Suppressor macrophage (primary cell): Measurements from ENCODE around the gene XPR1.

Experiments used
- DNase-seq, 4 experiments: peaks; one replicate each; pipeline ENCODE4 v3.0.0-alpha.2; 2020 to 2022

XPR1 gene

DNA sequence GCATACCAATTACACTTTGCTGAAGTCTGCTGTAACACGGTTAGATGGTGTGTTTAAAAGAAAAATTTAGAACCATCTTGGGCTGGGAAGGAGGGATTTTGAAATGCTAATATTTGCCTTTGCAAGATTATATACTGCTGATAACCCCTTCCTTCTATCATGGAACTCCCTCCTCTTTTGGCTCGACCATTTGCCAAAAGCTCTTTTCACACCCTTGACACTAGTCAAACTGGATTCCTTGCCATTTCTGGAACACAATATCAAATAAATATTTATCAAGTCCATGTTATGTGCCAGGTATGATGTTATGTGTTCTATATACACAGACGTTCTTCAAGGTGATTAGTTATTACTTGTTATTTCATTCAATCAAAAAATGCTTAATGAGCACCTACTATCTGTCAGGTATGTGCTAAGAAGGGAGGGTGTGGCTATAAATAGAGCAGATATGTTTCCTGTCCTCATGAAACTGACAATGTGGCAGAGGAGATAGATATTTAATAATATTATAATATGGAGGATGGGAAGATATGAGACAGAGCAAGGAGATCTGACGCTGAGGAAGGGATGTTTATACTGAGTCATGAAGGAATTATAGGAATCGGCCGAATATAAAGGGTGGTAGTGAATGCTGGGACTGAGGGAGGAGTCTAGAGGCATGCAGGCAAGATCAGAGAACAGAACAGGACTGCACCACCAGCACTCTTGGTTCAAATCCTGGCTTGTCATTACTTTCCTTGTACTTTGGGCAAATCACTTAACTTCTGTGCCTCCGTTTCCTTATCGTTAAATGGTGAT, 16.1 kb upstream of the XPR1 start:
- DNase-seq, result no peak

DNA sequence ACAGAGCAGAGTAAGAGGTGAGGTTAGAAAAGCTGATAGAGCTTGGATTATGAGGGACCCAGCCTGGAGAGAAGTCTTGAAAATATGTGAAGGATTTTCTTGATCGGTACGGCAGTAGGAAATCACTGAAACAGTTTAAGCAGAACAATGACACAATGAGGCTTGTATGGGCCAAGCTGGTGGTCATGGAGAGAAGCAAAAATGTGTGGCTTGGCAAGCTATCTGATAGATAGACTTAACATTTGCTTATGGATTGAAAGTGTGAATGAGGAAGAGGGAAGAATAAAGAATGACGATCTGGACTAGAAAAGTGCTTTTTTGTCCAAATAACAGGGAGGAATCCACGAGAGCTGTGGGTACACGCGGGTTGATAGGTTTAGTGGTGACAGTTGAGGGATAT, 15.4 kb upstream of the XPR1 start:
- no peak for DNase-seq

DNA sequence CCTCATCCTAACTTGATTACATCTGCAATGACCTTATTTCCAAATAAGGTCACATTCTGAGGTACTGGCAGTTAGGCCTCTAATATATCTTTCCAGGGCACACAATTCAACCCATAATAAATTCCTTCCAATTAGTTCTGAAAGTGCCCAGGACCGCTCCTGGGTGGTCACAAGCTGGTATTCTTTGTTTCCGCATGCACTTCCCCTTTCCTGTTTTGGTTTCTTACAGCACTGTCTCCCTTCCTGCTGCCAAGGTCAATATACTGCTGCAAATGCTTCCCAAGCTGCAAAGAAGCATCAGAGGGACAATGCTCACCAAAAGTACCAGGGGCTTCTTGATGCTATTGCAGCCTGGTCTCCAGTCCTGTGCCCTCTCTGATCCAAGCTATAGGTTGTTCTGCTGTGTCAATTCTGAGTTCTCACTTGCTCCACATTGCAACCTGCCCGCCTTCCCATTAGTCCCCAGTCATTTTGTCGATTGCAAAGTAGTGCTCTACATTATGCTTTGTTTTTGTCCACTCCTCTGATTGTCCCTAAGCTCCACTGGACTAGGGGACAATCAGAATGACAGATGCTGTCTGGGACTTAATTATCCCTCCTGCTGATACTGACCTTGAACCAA, 13.9 kb upstream of the XPR1 start:
- peak; percentile 19 to 55 (median 46) for DNase-seq

DNA sequence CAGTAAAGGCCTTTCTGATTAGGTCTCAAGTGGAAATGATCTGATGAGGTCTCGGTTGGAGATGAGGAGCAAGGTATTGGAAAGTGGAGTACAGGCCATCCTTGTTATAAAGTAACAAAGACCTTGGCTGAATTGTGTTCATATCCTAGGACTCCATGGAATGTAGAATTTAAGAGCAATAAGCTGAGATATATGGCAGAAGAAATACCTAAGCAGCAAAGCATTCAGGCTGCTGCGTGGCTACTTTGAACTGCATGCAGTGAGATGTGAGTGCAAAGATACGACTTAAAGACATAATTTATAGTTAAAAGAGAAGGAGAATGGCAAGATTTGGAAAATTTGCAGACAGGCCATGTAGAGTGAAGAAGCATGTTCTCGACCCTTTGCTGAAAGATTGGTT, 11.2 kb upstream of the XPR1 start:
- DNase-seq, result no peak

DNA sequence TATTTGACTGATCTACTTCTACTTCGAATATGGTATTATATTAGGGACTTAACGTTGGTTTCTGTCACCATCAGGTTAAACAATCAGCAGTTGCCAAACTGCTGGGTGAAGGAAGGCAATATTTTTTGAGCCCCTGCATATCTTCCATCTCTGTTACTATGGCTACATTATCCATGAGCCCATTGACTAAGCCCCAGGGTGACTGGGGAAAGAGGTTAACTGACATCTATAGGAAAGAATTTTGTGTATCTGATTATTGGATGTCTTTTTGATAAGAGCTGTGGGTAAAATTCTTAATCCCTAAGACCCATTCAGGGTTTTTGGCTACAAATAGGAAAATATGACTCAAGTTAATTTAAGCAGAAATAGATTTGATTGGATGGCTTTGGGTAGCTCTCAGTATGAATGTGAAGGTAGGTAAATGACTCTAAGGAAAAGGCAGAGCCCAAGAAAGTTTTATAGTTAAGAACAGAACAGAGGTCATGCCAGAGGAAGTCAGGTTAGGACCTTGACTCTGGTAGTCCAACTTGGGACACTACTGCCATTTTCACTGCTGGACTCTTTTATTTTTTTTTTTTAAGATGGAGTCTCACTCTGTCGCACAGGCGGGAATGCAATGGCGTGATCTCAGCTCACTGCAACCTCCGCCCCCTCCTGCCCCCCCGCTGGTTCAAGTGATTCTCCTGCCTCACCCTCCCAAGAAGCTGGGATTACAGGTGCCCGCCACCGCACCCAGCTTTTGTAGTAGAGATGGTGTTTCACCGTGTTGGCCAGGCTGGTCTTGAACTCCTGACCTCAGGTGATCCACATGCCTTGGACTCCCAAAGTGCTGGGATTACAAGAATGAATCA, 8.9 kb upstream of the XPR1 start:
- DNase-seq, result no peak

DNA sequence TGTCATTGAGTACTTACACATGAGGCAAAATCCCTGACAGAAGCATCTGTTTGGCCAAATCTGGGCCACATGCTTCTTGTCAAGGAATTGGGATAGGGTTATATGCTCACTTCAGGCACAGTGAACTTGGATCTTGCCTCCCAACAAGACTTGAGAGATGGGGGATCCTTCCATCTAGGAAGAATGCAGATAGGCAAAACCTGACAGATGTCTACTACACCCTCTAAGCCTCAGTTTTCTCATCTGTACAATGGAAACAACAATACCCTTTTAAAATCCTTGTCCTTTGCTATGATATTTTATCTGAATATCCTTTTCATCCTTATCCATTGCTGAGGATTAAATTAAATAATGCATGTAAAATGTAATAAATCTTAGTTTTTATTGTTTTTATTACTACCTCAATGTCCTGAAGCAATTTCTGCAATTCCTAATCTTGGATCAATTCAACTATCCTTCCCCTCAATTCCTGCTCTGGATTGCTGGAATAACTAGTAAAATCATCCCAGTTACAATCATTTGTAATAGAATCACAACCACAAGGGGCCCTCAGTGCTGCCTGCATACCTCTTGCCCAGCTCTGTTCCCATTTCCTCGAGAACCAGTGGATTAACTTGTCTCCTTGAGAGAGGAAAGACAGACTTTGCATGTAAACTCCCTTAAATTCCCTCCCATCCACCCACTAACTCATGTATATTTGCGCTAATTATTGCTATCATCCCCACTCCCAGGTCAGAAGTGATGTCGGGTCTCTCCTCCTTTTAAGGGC, 8.1 kb upstream of the XPR1 start:
- peak in 2 of 4 experiments; percentile 20 to 26 for DNase-seq

DNA sequence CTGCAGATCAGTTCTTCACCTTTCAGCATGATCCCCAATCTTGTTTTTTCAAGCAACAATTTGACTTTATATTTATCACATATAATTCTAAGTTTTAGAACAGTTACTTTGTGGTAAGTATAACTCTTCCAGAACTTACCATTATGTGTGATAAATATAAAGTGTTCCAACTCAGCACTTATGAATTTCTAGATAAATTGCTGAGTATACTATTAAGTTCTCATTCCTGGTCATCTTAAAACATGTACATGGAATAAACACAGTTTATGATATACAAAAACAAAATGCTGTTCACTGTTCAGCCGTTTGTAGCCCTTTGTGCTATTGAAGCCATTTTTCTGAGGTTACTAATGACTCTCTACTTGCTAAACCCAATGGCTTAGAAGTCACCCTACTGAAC, 5.1 kb upstream of the XPR1 start:
- no peak for DNase-seq

DNA sequence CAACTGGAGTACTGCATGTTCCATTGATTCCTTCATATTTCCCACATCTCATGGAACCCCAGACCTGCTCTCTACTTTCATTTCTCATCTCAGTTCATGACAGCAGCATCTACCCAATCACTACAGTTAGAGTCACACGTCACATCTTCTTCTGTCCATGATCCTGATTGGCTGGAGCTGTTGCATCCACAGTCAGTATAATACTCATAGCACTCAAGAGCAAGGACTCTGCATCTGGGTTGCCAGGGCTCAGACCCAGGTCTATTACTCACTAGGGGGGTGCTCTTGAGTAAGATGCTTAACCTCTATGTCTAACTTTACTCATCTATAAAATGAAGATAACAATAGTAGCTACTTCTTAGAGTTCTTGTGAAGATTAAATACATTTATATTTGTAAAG, 4.4 kb upstream of the XPR1 start:
- no peak for DNase-seq

DNA sequence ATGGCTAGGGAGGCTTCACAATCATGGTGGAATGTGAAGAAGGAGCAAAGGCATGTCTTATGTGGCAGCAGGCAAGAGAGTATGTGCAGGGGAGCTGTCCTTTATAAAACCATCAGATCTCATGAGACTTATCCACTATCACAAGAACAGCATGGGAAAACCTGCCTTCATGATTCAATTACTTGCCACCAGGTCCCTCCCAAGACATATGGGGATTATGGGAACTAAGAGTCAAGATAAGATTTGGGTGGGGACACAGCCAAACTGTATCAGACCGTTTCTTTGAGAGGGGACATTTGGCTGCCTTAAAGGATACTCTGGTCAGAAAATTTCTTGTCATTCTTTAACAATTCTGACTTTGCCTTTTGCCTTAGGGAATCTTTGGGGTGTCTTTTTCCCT, 3.2 kb upstream of the XPR1 start:
- no peak for DNase-seq

DNA sequence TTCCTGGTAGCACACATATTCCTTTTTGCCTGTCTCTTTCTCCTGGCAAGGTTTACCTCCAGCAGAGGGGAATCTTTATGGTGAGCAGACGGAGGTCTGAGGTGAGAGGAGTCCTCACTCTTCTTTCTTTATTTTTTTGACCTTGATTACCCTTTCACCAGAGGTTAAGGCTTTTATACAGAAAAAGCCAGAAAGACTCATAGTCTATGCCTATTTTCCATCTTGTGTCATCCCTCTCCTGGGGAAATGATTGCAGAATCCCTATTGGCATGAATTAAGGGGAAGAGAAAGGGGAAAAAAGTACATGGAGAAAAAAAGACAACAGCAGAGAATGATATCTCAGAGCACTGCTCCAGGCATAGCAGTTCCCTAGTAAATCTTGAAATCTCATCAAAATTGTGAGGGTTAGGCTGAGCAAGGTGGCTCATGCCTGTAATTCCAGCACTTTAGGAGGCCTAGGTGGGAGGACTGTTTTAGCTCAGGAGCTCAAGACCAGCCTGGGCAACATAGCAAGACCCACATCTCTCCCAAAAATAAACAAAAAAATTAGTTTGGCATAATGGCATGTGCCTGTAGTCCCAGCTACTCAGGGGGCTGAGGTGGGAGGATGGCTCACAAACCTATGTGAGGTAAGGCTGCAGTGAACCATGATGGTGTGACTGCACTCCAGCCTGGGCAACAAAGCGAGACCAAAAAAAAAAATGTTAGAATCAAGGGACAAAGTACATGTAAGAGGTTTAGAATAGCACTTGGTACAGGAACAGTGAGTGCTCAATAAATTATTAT, 1.2 kb upstream of the XPR1 start:
- no peak for DNase-seq

DNA sequence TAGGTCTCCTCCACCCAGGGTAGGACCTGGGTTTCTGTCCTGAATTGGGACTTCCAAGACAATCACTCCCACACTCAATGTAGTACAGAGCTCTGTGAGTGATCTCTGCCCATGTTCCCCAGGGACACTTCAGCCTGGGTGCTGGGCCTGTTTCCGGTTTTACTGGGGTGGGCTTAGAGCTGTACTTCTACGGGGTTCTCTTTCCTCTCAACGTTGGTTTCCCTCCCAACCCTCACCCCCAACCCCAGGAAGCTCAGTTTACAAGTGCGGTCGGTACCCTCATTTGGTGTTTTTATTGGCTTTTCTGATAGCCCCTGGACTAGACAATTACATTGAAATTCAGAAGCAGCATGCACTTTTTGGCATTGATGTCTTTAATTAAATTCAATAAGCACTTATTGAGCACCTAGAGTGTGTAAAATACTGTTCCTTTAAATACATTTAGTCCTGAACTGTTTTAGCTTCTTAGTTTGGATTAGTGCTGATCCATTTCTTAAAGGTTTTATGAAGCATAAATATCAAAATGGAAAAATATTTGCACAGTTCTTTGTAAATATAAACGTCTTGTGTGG, 542 bp upstream of the XPR1 start:
- DNase-seq, result no peak

DNA sequence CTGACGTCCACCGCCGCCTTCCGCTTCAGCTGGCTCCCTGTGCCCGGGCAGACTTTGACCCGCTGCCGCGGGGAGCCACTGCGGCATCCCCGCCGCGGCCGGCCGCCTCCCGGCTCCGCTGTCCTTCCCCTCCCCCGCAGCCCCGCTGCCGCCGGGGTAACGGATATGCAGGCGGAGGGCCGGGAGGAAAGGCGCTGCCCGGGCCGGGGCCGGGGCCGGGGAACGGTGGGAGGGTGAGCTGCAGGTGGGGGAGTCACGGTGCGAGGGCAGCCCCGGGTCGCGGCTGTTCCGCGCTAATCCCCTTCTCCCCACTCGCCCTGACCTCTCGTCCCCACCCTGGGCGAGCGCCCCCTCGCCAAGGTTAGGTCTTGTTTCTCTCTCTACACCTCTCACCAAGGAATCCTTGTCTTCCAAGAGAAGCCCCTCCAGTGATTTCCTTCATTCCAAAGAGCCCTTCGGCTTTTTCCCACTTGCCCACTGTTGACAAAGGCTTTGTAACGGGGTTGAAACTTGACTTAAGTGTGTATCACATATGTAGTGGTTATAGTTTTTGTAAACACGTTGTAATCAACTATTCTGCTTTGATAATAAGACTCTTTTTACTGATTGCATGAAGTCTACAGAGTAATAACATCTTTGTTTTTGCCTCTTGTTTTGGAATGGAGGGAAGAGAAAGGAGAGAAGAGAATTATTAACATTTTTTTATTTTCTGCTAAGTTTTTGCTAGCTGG, 669 bp downstream of the XPR1 start:
- DNase-seq, result peak in 2 of 4 experiments; percentile 66 to 79

DNA sequence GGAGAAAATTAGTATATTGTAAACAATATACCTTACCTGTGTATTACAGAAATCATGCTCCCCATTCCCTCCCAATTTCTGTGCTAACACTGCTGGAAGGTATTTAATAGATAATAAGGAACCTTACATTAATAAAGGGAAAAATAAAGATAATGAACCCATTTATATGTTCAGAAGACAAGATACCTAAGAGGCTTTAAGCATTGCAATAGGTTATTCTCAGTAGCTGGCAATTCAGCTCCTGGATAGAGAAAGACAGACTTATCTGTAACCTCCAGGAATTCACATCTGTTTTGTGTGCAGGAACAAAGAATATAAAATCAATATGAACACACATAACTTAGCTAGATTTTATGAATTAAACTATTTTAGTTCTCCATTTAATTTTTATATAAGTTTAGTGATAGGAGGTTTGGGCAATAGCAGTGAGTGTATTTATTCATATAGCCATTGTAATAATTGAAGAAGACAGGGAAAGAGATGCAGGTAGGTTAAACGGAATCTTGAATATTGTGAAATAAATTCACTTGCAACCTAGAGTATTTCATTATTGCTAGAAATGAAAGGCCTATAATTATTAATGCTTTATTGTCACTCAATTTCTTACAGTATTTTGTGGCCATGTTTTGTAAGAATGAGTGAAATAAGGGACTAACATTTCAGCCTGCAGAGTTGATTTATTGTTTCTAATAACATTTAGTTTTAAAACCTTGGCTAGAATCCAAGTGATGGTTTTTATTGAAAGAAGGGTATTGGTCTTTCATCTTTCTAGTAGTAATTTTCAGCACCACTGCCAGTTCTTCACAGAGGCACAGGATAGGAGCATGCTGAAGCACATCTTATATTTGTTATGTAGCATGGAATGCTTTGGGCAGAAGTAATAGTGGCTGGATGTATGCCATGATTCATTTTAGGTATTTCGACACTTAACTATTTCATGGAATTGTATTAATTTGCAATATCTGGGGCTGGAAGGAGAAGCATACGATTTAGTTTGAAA, 1.5 kb downstream of the XPR1 start:
- DNase-seq, result peak in 2 of 4 experiments; percentile 14 to 19

DNA sequence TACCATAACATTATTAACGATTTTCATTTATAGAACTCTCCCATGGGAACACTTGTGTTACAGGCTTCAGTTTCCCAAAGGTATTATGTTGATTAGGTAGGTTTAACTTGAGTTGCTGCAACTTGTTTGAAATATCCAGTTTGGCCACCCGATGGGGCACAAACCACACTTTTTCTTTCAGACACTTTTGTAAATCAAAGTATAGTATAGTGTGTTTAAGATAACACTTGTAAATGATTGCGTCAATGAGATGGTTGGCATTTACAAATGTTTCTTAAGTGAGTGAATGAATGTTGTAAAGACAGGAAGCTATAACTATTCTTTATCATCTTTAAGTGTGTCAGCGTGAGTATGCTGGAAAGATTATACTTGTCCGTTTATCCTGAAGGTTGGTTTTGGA, 4.3 kb downstream of the XPR1 start:
- DNase-seq, result peak in 1 of 4 experiments; percentile 7

DNA sequence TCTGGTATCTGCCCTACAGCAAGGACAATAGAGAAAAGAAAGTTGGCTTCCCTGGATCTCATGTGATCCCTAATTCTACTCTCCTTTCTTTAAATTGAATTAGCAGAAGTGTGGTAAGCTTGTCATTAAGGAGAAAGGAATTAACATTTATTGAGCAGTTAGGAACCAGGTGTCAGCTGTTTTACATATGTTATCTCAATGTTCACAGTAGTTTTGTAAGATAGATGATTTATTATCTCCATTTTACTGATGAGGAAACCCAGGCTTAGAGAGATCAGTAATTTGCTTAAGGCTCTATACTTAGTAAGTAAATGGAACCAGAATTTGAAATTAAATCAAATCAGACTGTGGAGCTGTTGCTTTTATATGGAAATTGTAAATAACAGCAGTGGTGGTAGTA, 8.0 kb downstream of the XPR1 start:
- DNase-seq, result no peak

DNA sequence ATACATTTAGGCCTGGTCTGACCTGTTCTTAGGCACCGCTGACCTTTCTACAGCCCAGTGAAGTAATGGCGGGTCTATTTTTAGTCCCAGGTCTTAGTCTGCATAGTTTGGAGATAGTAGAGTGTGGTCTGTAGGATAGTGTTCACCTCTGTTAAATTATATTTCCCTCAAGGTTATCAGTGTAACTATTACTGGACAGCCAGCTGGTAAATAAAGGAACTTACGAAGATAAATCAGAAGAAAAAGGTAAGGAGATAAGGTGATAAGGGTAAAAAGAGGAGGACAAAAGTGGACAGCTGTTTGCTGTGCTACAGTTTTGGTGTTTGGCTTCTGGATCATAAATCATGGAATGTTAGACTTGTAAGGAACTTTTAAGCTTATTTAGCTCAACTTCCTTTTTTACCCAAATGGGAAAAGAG, 8.7 kb downstream of the XPR1 start:
- no peak for DNase-seq

DNA sequence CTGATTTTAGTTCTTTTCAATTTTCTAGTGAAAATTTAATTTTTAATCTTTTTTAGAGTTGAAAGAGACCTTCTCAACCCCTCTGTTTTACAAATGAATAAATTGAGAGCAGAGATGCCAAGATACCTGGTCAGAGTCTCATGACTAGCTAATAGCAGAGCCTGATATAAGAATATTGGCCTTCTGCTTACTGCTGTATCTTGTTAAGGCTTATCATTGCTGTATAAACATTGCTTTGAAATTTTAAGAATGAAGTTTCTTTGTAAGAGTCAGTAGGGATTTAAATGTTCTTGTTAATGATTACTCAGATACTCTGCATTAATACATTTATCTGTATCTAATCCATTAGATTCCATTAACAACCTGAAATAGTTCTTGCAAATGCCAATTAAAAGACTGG, 9.8 kb downstream of the XPR1 start:
- no peak for DNase-seq

DNA sequence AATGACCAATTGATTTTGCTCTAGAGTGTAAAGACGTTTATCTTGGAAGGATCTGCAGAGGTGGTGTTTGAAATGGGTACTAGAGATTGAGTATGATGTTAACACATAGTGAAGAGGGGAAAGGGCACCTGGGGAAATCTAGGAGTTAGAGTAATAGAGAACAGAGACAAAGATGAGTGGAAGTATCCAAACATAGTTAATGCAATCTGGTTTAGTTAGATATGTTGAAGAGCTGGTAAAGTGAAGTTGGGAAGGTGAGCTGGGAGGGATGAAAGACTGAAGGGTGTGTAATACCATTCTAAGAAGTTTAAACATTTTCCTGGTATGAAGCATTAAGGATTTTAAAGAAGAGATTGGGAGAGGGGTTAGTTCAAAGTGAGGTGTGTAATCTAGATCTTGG, 11.0 kb downstream of the XPR1 start:
- DNase-seq, result no peak

DNA sequence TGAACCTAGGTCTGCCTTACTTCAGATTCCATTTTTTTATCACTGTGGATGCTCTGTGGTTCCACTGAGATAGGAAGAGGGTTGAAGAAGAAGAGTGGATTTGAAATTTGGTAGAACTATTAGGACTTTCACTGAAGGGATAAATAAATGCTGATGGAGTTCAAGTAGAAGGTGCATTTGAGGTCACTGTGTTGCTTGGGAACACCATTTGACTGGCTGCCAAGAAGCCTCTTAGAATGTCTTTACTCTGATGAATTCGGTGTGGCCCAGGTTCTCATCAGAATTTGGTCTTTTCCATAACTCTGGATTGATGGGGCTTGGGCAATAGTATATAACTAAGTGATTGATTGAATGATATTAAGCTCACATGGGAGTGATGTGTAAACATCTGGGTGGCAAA, 11.9 kb downstream of the XPR1 start:
- DNase-seq, result no peak
